HepG2 (cell line): Measurements from ENCODE around the gene FMR1. TPM values are rescaled to one million over a fixed set of nuclear protein-coding genes. Genes with fewer than 3 reads are reported as not detected.
A peak's percentile ranks its signal among the peaks of the same experiment; 100 is the strongest.

ENCODE experiments used
- ATF4 ChIP-seq, 2 experiments: fragments of 450-650 bp in 1 of 2; sonication (generic) in 1 of 2; formaldehyde crosslinking; IDR thresholded peaks; 2 replicates each; pipeline versions ENCODE4 v1.5.0 to v1.8.0; 2020 to 2022; ENCODE audit warnings: mild to moderate bottlenecking in 1 of 2, missing genetic modification reagents in 1 of 2
- ETV5 ChIP-seq: IDR thresholded peaks from 2 replicates; pipeline ENCODE4 v1.6.1; 2018; ENCODE audit warnings: missing biosample characterization, missing genetic modification reagents, inconsistent platforms, borderline replicate concordance
- JUN ChIP-seq: sonication (generic); formaldehyde crosslinking; IDR thresholded peaks from 2 replicates; pipeline ENCODE4 v1.4.0; 2020; ENCODE audit warnings: mild to moderate bottlenecking, missing genetic modification reagents
- MED1 ChIP-seq: sonication (generic); formaldehyde crosslinking; IDR thresholded peaks from 2 replicates; pipeline ENCODE4 v1.4.0; 2020; ENCODE audit warnings: missing genetic modification reagents
- NFE2L2 ChIP-seq: fragments of 150-350 bp; IDR thresholded peaks from 2 replicates; pipeline ENCODE4 v1.6.1; 2014; ENCODE audit warnings: low read length
- NR2F1 ChIP-seq, 2 experiments: fragments of 450-650 bp in 1 of 2; formaldehyde crosslinking in 1 of 2; IDR thresholded peaks; 2 replicates each; pipeline versions ENCODE4 v1.5.0 to v1.6.1; 2016 to 2020; ENCODE audit warnings: mild to moderate bottlenecking in 1 of 2, missing compliant biosample characterization in 1 of 2, missing genetic modification reagents in 1 of 2, moderate library complexity in 1 of 2
- POLR2AphosphoS5 ChIP-seq: IDR thresholded peaks from 2 replicates; pipeline ENCODE4 v1.6.1; 2012; ENCODE audit warnings: low read depth, low read length
- PRMT3 ChIP-seq: sonication (generic); formaldehyde crosslinking; IDR thresholded peaks from 2 replicates; pipeline ENCODE4 v1.8.1; 2022; ENCODE audit warnings: low read depth, mild to moderate bottlenecking, moderate library complexity, missing genetic modification reagents, borderline replicate concordance
- SMAD1 ChIP-seq: sonication (generic); formaldehyde crosslinking; IDR thresholded peaks from 2 replicates; pipeline ENCODE4 v1.4.0; 2020; ENCODE audit warnings: missing genetic modification reagents, low read depth, mild to moderate bottlenecking, borderline replicate concordance
- TRIM24 ChIP-seq: sonication (generic); formaldehyde crosslinking; IDR thresholded peaks from 2 replicates; pipeline ENCODE4 v1.8.0; 2022; ENCODE audit warnings: mild to moderate bottlenecking, missing genetic modification reagents
- ZBTB38 ChIP-seq: sonication (generic); formaldehyde crosslinking; IDR thresholded peaks from 2 replicates; pipeline ENCODE4 v1.5.1; 2020; ENCODE audit warnings: mild to moderate bottlenecking, missing genetic modification reagents
- ZBTB43 ChIP-seq: sonication (generic); formaldehyde crosslinking; conservative IDR thresholded peaks from 2 replicates; pipeline ENCODE4 v1.4.0; 2020; ENCODE audit warnings: missing genetic modification reagents
- ZMYM4 ChIP-seq: sonication (generic); formaldehyde crosslinking; IDR thresholded peaks from 2 replicates; pipeline ENCODE4 v1.8.1; 2023; ENCODE audit warnings: mild to moderate bottlenecking, missing genetic modification reagents
- ZNF143 ChIP-seq: sonication (generic); formaldehyde crosslinking; IDR thresholded peaks from 2 replicates; pipeline ENCODE4 v1.4.0; 2020; ENCODE audit warnings: missing genetic modification reagents
- ZNF430 ChIP-seq: sonication (generic); formaldehyde crosslinking; IDR thresholded peaks from 2 replicates; pipeline ENCODE4 v1.9.0; 2021; ENCODE audit warnings: mild to moderate bottlenecking, missing genetic modification reagents
- ZNF460 ChIP-seq: sonication (generic); formaldehyde crosslinking; IDR thresholded peaks from 2 replicates; pipeline ENCODE4 v1.5.1; 2020; ENCODE audit warnings: missing genetic modification reagents, mild to moderate bottlenecking, borderline replicate concordance
- ZNF850 ChIP-seq: sonication (generic); formaldehyde crosslinking; conservative IDR thresholded peaks from 2 replicates; pipeline ENCODE4 v1.9.0; 2021; ENCODE audit warnings: mild to moderate bottlenecking, missing genetic modification reagents
- polyA plus RNA-seq, 8 experiments: library from polyadenylated mRNA; depleted of rRNA in 3 of 8; stranded (reverse) in 7 of 8; unstranded in 1 of 8; fragments of >200 nt; fragmentation: Illumina TruSeq in 4 of 8; extraction: Trizol in 4 of 8; gene quantifications; 2 replicates each; pipeline versions ENCODE4 v1.2.1 to v1.2.3, GENCODE V29; 2011 to 2016; ENCODE audit warnings: low read depth in 4 of 8, missing spikeins in 1 of 8, mixed read lengths in 1 of 8; ENCODE audit not compliant: insufficient read depth in 1 of 8
- total RNA-seq, 5 experiments: library from RNA; depleted of rRNA; stranded (reverse); fragments of >200 nt; fragmentation: Illumina TruSeq; extraction: Trizol; gene quantifications; 2 replicates each; pipeline ENCODE4 v1.2.3, GENCODE V29; 2016; ENCODE audit warnings: low read depth in 1 of 5
- TF ChIP-seq, protein P1 (sequence below): sonication (generic); formaldehyde crosslinking; IDR thresholded peaks from 2 replicates; pipeline ENCODE4 v1.5.1; 2020; ENCODE audit warnings: missing genetic modification reagents, mild to moderate bottlenecking, borderline replicate concordance
- TF ChIP-seq, protein P2 (sequence below): sonication (generic); formaldehyde crosslinking; IDR thresholded peaks from 2 replicates; pipeline ENCODE4 v1.8.1; 2022; ENCODE audit warnings: low read depth, mild to moderate bottlenecking, missing genetic modification reagents

Gene FMR1
- total and polyA plus RNA-seq, 2 of the 13 experiments (the other 11 are each of a cell fraction or from before 2014, with no cell fraction given): 27.8 to 49.6 TPM

DNA sequence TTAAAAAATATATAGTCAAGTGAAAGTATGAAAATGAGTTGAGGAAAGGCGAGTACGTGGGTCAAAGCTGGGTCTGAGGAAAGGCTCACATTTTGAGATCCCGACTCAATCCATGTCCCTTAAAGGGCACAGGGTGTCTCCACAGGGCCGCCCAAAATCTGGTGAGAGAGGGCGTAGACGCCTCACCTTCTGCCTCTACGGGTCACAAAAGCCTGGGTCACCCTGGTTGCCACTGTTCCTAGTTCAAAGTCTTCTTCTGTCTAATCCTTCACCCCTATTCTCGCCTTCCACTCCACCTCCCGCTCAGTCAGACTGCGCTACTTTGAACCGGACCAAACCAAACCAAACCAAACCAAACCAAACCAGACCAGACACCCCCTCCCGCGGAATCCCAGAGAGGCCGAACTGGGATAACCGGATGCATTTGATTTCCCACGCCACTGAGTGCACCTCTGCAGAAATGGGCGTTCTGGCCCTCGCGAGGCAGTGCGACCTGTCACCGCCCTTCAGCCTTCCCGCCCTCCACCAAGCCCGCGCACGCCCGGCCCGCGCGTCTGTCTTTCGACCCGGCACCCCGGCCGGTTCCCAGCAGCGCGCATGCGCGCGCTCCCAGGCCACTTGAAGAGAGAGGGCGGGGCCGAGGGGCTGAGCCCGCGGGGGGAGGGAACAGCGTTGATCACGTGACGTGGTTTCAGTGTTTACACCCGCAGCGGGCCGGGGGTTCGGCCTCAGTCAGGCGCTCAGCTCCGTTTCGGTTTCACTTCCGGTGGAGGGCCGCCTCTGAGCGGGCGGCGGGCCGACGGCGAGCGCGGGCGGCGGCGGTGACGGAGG, at the start of gene FMR1 (continued):
- TF ChIP-seq ZBTB43 (CRISPR knock-in tag) (peak; percentile 24; the same call in 1 of the 2 replicates), ZNF850 (CRISPR knock-in tag) (no peak), PRMT3 (CRISPR knock-in tag) (no peak), NFE2L2 (no peak), NR2F1 (CRISPR knock-in tag; IDR thresholded peaks at IDR 0.05) (no peak), POLR2AphosphoS5 (peak; percentile 35; the same call in 1 of the 2 replicates), ETV5 (peak; percentile 39; the same call in 1 of the 2 replicates), ZNF143 (no peak), ATF4 (CRISPR knock-in tag; IDR thresholded peaks at IDR 0.05) (0 out of 4 replicates have a peak, but pooled peaks of 1 of the 2 experiments have one; percentile 13), SMAD1 (CRISPR knock-in tag) (no peak), ZBTB38 (no peak), ZNF430 (CRISPR knock-in tag) (0 out of 2 replicates have a peak, but pooled peaks have one; percentile 38), JUN (CRISPR knock-in tag) (no peak), MED1 (CRISPR knock-in tag) (peak; percentile 59), TRIM24 (CRISPR knock-in tag) (no peak), ZMYM4 (CRISPR knock-in tag) (0 out of 2 replicates have a peak, but pooled peaks have one; percentile 46), ZNF460 (CRISPR knock-in tag) (no peak)
- TF ChIP-seq, protein P1, sequence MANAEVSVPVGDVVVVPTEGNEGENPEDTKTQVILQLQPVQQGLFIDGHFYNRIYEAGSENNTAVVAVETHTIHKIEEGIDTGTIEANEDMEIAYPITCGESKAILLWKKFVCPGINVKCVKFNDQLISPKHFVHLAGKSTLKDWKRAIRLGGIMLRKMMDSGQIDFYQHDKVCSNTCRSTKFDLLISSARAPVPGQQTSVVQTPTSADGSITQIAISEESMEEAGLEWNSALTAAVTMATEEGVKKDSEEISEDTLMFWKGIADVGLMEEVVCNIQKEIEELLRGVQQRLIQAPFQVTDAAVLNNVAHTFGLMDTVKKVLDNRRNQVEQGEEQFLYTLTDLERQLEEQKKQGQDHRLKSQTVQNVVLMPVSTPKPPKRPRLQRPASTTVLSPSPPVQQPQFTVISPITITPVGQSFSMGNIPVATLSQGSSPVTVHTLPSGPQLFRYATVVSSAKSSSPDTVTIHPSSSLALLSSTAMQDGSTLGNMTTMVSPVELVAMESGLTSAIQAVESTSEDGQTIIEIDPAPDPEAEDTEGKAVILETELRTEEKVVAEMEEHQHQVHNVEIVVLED: peak; percentile 79
- TF ChIP-seq, protein P2, sequence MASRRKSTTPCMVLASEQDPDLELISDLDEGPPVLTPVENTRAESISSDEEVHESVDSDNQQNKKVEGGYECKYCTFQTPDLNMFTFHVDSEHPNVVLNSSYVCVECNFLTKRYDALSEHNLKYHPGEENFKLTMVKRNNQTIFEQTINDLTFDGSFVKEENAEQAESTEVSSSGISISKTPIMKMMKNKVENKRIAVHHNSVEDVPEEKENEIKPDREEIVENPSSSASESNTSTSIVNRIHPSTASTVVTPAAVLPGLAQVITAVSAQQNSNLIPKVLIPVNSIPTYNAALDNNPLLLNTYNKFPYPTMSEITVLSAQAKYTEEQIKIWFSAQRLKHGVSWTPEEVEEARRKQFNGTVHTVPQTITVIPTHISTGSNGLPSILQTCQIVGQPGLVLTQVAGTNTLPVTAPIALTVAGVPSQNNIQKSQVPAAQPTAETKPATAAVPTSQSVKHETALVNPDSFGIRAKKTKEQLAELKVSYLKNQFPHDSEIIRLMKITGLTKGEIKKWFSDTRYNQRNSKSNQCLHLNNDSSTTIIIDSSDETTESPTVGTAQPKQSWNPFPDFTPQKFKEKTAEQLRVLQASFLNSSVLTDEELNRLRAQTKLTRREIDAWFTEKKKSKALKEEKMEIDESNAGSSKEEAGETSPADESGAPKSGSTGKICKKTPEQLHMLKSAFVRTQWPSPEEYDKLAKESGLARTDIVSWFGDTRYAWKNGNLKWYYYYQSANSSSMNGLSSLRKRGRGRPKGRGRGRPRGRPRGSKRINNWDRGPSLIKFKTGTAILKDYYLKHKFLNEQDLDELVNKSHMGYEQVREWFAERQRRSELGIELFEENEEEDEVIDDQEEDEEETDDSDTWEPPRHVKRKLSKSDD (CRISPR knock-in tag): 0 out of 2 replicates have a peak, but pooled peaks have one; percentile 57
